ENCODE data around the gene MAP1LC3B2. TPM values are rescaled to one million over a fixed set of nuclear protein-coding genes. Genes with fewer than 3 reads are reported as not detected.
A peak's percentile ranks its signal among the peaks of the same experiment; 100 is the strongest.

MAP1LC3B2 gene
- total RNA-seq, 1 donor from 2014 or later: not detected

- H3K4me1 Mint-ChIP-seq (ENCODE audit: unreplicated experiment): peaks cover 40% of the 10 kb centered on the region
- H3K27me3 Mint-ChIP-seq (ENCODE audit: unreplicated experiment): peaks cover 8% of the 10 kb centered on the region
- no peak for DNase-seq (ENCODE audit: low spot score)
- no peak for TF ChIP-seq CTCF (IDR thresholded peaks at IDR 0.05; ENCODE audit: unreplicated experiment)
- H3K4me3 Mint-ChIP-seq (ENCODE audit: unreplicated experiment): no peak overlapping the region
- H3K9me3 Mint-ChIP-seq (ENCODE audit: unreplicated experiment): no peaks in the 10 kb centered on the region
- H3K27ac Mint-ChIP-seq (ENCODE audit: unreplicated experiment): no peak overlapping the region
- no peaks in the 10 kb centered on the region for H3K36me3 Mint-ChIP-seq (ENCODE audit: low read depth, unreplicated experiment)
These were observed 43.0 kb downstream of the MAP1LC3B2 start for GRCh38 chr12:116601933-116602810.

- Mint-ChIP-seq H3K36me3 (ENCODE audit: low read depth, unreplicated experiment) (no peaks in the 10 kb centered on the region), H3K4me3 (ENCODE audit: unreplicated experiment) (no peak overlapping the region), H3K27ac (ENCODE audit: unreplicated experiment) (no peak overlapping the region), H3K27me3 (ENCODE audit: unreplicated experiment) (peaks cover 8% of the 10 kb centered on the region), H3K9me3 (ENCODE audit: unreplicated experiment) (no peaks in the 10 kb centered on the region), H3K4me1 (ENCODE audit: unreplicated experiment) (peaks cover 40% of the 10 kb centered on the region)
- peak; percentile 7 for DNase-seq (ENCODE audit: low spot score)
- TF ChIP-seq CTCF (IDR thresholded peaks at IDR 0.05; ENCODE audit: unreplicated experiment): no peak
These were observed 44.5 kb downstream of the MAP1LC3B2 start for GRCh38 chr12:116603546-116604177.

- Mint-ChIP-seq H3K4me1 (ENCODE audit: unreplicated experiment) (peaks cover 36% of the 10 kb centered on the region), H3K36me3 (ENCODE audit: low read depth, unreplicated experiment) (no peaks in the 10 kb centered on the region), H3K27ac (ENCODE audit: unreplicated experiment) (no peak overlapping the region), H3K4me3 (ENCODE audit: unreplicated experiment) (no peak overlapping the region), H3K9me3 (ENCODE audit: unreplicated experiment) (no peaks in the 10 kb centered on the region), H3K27me3 (ENCODE audit: unreplicated experiment) (peaks cover 8% of the 10 kb centered on the region)
- no peak for DNase-seq (ENCODE audit: low spot score)
- no peak for TF ChIP-seq CTCF (IDR thresholded peaks at IDR 0.05; ENCODE audit: unreplicated experiment)
These were observed 45.2 kb downstream of the MAP1LC3B2 start for GRCh38 chr12:116604178-116604895.

GRCh38 chr12:116604951-116605641 lies 45.9 kb downstream of the MAP1LC3B2 start:
- no peaks in the 10 kb centered on the region for H3K36me3 Mint-ChIP-seq (ENCODE audit: low read depth, unreplicated experiment)
- H3K4me1 Mint-ChIP-seq (ENCODE audit: unreplicated experiment): peaks cover 36% of the 10 kb centered on the region
- peak overlapping the region; percentile 40 for H3K4me3 Mint-ChIP-seq (ENCODE audit: unreplicated experiment)
- H3K27ac Mint-ChIP-seq (ENCODE audit: unreplicated experiment): no peak overlapping the region
- no peak for TF ChIP-seq CTCF (IDR thresholded peaks at IDR 0.05; ENCODE audit: unreplicated experiment)
- H3K9me3 Mint-ChIP-seq (ENCODE audit: unreplicated experiment): no peaks in the 10 kb centered on the region
- no peak for DNase-seq (ENCODE audit: low spot score)
- peaks cover 8% of the 10 kb centered on the region for H3K27me3 Mint-ChIP-seq (ENCODE audit: unreplicated experiment)

Data from endothelial cell (in vitro differentiated cells).